C4-2B (cell line): ENCODE data around the gene C16orf86.

Experiments
- CTCF ChIP-seq: fragments of 450-650 bp; conservative IDR thresholded peaks from 2 replicates; pipeline ENCODE4 v1.5.1; 2017; ENCODE audit warnings: mild to moderate bottlenecking
- ZFX ChIP-seq: fragments of 450-650 bp; IDR thresholded peaks from 2 replicates; pipeline ENCODE4 v1.6.1; 2017

- TF ChIP-seq CTCF (no peak), ZFX (no peak)
Measured at GRCh38 chr16:67675999-67676398, 9.4 kb downstream of the C16orf86 start.
